SK-N-SH (cell line): Measurements from ENCODE around the gene OAS1.

Experiments
- RFX5 ChIP-seq: IDR thresholded peaks from 2 replicates; pipeline ENCODE4 v1.6.1; 2012; ENCODE audit warnings: mild to moderate bottlenecking, improper control_type of control experiment, low read length
- TAF1 ChIP-seq: IDR thresholded peaks from 2 replicates; pipeline ENCODE4 v1.6.1; 2012; ENCODE audit warnings: low read depth, mild to moderate bottlenecking, low read length, moderate library complexity, borderline replicate concordance

GRCh38 chr12:112942572-112942971, 35.8 kb downstream of the OAS1 start:
- TF ChIP-seq RFX5 (no peak), TAF1 (no peak)
